GM19397 (cell line): Measurements from ENCODE around the gene PARN.
A peak's percentile ranks its signal among the peaks of the same experiment; 100 is the strongest.
"Not testable (repeated sequence)": the region's sequence is repeated elsewhere in the genome, so short reads cannot be mapped to it uniquely, and the experiment has no call there.

Source experiments
- ATAC-seq: cut with Tn5 transposase; IDR thresholded peaks from one replicate; pipeline ENCODE4 v1.9.1; 2021; ENCODE audit warnings: mild to moderate bottlenecking, moderate library complexity; ENCODE audit not compliant: unreplicated experiment

The PARN gene

DNA sequence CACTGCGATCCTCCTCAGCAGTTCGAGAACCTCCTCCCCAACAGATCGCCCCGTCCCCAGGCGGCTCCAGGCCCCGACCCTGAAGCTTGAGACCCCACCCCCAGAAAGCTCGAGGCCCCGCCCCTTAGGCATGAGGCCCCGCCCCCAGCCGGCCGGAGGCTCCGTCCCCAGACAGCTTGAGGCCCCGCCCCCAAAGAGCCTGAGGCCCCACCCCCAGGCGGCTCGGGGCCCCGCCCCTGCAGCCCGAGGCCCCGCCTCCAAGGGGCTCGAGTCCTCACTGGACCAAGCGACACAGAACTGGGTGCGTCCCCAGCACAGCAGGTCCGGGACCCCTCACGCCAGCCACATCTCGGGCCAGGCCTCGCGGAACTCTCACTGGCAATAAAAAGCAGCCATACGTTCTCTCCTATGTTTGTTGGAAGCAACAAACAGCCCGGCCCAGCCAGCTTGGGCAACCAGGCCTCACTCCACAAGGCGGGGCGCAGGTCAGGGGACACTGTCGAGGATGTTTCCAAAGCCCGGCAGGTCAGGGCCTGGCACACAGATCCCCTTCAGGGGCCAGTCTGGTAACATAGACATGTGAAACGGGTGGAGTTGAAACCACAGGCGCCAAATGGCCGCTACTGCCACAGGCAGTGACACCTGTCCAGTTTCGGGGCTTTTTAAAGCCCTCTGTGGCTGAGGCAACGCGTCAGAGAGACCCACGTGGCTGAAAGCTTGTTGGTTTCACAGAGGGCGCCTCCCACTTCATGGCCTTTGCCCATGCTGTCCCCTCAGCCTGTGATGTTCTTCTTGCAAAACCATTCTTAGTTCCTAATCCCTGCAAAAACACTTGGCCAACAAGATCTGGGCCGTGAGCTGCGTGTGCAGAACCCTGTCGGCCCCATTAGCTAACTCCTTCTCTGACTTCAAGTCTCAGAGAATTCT, 224.2 kb downstream of the PARN start:
- peak; percentile 84 for ATAC-seq

DNA sequence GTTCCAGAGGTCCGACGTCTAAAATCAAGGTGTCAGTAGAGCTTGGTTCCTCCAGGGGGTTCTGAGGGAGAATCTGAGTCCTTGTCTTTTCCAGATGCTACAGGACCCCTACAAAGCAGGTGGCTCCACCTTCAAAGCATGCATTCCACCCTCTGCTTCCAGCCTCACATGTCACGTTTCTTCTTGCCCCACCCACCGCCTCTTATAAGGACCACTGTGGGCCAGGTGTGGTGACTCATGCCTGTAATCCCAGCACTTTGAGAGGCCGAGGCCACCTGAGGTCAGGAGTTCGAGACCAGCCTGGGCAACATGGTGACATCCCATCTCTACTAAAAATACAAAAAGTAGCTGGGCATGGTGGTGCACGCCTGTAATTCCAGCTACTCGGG, 227.1 kb downstream of the PARN start:
- ATAC-seq = not testable (repeated sequence)

DNA sequence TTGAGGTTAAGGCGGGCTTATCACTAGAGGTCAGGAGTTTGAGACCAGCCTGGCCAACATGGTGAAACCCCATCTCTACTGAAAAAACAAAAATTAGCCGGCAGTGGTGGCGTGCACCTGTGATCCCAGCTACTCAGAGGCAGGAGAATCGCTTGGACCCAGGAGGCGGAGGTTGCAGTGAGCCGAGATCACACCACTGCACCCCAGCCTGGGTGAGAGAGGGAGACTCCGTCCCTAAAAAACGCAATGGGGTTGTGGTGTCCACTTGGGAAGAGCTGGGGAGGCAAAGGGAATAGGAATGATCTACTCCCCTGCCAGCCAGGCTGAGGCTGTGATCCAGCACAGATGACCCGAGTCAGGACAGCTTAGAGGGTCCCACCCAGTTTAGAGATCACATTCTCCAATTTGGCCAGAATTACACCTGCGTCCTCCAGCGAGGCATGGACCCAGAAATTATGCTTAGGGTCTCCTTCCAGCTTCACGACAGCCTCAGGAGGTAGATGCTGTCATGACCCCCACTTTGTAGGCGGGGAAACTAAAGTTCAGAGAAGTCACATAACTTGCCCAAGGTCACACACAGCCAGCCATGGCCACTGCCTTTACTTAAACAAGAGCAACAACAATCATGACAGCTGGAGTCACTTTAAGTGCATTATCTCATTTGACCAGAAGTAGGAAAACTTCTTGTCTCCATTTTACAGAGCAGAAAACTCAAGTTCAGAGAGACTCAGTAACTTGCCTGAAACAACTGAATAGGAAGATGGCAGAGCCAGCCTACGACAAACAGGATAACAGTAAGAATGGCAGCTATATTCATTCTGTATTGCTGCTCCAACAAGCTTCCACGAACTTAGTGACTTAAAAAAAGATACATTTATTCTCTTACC, 227.7 kb downstream of the PARN start:
- not testable (repeated sequence) for ATAC-seq

DNA sequence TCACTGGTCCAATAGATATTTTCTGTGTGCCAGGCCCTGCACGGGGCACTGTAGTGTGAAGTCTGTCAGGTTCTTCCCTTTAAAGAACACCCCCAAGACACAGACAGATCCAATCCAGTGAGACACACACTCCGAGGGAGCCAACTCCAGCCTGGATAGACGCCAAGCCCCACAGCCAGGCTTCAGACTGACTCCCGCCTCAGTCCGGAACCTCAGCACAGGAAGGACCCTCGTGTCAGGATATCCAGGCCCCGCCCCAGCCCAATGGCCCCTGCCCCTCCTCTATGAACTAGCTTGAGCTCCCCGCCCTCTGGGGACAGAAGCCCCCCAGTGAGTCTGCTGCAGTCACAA, 228.4 kb downstream of the PARN start:
- not testable (repeated sequence) for ATAC-seq

DNA sequence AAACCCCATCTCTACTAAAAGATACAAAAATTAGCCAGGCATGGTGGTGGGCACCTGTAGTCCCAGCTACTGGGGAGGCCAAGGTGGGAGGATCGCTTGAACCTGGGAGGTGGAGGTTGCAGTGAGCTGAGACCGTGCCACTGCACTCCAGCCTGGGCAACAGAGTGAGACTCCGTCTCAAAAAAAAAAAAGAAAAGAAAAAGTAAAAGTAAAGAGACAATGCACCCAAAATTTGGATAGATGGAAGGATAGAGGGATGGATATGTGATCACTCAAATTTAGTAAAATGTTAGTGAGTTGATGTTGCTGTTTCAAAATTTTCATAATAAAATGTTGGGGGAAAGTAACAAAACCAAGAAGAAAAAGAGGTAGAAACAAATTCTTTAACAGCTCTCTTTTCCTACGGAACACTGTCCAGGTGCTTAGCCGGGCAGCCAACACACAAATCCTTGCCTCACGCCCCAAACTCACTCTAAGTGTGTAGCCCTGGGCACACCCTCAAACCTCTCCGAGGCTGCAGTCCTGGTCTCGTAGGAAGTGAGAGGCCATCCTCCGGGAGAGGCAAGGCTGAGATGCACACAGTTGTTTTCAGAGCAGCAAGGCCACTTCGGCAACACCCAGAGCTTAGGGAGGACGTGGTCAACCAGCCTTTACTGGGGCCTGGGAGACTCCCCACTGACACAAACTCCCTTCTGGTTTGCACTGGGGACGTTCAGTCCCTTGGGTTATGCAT, 228.9 kb downstream of the PARN start:
- ATAC-seq = not testable (repeated sequence)

DNA sequence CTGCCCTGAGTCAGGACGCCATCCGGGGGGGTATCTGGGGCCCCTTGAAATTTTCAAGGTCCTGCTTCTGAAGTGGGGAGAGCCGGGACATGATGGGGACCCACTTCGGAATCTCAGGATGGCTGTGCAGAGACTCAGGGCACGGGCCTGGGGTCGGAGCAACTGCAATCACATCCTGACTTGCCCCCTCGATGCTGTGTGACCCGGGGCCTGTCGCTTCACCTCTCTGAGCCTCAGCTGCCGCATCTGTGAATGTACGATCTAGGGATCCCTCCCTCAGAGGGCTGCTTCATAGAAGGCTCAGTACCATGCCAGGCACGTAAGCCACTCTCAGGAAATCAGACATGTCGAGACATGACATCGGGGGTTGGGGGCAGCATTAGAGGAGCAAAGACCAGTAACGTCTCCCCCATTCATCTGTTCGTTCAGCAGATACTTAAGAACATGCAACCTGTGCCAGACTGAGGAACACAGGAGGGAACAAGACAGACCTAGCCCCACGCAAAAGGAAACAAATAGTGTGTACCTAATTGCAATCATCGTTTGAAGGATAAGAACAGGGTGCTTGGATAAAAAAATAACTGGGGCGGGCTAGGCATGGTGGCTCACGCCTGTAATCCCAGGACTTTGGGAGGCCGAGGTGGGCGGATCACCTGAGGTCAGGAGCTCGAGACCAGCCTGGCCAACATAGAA, 229.6 kb downstream of the PARN start:
- ATAC-seq = no peak

DNA sequence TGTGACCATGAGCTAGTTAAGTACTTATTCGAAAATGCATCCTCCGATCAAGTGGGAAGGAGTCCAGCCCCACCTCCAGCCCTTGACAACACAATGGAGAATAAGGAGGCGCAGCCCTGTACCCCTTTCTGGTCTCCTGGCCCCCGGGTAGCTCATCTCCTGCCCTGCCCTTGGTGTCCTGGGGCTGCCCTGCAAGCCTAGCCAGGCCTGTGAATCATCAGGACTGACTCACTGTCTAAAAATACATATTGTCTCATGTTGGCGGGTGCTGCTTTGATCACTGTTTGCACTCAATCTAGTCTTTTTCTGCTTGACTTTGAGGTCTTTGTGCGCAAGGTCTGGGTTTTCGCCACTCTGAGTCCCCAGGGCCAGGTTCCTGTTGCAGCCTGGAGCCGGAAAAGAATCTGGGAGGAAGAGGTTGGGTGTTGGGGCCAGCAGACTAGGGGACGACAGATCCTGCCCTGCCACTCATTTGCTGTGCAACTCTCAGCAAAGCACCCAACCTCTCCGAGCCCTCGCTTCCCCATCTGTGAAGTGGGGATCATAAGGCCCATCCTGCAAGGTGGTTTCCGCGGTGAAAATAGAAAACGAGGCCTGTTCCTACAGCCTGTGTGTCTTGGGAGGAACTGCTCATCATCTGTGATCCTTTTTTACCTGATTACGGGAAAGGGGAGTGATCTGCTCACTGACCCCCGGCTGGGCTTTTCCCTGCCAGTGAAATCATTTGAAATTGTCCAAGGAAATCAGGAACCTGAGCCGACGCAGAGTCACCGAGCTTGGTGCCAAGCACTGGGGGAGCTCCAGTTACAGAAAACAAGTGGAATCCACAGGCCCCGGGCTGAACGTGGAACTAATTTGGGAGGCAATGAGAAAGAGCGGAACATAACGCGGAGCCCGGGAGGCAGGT, 230.4 kb downstream of the PARN start:
- ATAC-seq = no peak

DNA sequence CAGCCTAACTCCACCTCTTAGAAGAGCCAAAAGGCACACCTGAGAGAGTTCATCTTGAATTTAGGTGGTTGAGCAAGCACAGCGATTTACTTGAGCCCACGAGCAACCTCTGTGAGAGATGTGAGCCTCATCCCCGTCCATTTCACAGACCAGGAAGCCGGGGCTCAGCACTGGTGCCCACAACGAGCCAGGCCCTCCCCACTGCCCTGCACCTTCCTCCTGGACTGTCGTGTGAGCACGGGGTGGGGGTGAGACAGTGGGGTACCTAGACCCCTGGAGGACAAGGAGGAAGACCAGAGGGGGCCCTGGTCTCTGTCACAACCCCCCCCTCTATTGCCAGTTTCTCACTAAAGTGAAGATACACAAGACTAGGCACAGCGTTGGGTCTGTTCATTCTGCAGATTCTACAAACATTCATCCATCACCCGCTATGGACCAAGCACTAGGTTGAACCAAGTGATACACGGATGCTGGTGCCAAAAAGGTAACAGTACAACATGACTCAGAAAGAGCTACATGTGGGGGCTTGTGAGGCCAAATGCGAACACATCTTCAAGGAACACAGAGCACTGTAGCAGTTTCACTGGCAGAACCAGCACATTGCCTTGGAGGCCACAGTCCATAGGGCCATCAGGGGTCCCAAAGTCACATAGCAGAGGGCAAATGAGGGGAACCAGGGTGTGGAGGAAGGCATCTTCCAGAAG, 231.9 kb downstream of the PARN start:
- no peak for ATAC-seq

DNA sequence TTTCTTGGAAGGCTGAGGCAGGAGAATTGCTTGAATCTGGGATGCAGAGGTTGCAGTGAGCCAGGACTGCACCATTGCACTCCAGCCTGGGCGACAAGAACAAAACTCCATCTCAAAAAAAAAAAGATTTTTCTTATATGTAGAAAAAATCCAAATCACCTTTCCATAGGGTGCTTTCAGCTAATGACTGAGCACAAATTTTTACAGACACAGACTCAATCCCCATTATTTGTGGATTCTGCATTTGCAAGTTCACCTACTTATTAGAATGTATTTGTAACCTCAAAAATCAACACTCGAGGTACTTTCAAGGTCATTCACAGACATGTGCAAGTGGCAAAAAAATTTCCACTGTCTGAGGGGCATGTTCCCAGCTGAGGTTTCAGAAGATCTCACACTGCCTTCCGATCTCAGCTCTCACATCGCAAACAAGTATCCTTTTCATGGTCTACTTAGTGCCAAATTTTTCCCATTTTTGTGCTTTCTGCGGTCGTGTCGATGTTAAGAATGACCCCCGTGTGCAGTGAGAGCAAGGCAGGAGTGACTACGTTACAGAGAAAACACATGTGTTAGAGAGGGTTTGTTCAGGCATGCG, 234.3 kb downstream of the PARN start:
- ATAC-seq = not testable (repeated sequence)

DNA sequence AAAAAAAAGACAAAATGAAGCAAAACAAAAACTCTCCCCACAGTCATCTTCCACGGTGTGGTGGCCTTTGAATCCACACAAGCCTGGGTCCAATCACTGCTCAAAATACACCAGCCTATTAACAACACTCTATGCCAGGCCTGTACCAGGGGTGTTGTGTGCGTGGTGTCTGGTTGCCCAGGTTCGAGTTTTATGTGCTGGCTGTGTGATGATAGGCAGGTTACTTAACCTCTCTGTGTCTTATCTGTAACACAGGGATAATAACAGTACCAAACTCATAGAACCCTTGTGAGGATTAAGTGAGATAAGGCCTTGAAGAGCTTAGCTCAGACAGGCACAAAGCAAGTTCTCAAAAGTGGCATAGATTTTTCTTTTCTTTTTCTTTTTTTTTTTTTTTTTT, 235.2 kb downstream of the PARN start:
- no peak for ATAC-seq

DNA sequence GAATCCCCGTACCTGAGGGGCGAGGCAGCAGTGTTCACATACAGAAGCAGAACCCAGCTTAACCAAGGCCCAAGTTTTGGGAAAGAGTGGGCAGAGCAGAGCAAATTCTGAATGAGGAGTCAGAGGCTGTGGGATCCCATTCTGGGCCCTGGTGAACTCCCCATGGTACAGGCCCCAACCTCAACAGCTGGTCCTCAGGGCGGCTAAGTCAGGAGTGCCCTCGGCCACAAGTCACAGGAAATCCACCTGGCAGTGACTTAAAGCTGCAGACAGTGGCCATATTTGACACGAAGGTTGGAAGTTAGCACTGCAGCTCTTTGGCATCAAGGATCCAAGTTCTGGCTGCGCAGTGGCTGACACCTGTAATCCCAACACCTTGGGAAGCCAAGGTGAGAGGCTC, 237.1 kb downstream of the PARN start:
- ATAC-seq = no peak

DNA sequence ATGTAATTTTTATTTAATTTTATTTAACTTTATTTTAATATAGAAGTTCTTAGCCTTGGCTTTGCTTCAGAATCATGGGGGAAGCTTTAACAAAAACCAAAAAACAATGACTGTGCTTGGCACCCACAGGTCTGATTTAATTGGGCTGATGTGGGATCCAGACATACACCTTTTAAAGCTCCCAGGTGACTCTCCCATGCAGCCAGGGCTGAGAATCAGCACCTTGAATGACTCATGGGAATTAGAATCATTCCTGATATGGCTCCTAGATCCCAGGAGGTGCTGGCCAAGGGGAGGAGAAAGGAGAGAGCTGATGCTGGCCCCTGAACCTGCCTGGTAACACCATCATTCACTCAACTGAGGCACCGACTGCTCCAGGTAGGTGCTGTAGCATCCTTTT, 240.7 kb downstream of the PARN start:
- no peak for ATAC-seq

DNA sequence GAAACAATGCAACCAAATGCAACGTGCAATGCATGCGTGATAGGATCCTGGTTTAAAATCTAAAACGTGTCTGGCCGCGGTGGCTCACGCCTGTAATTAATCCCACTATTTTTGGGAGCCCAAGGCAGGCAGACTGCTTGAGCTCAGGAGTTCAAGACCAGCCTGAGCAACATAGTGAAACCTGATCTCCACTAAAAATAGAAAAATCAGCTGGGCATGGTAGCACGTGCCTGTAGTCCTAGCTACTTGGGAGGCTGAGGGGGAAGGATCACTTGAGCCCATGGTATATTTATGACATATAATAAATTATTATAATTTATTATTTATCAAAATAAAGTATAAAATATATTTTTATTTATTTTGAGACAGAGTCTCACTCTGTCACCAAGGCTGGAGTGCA, 241.8 kb downstream of the PARN start:
- ATAC-seq = no peak

DNA sequence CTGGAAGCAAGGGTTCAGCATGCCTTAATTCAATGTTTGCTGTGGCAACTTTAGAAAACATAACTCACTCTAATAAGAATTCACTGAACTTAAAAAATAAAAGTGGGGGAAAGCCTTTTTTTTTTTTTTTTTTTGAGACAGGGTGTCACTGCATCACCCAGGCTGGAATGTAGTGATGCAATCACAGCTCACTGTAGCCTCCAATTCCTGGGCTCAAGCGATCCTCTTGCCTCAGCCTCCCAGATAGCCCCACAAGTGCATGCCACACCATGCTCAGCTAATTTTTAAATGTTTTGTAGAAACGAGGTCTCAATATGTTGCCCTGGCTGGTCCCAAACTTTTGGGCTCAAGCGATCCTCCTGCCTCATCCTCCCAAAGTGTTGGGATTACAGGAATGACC, 243.9 kb downstream of the PARN start:
- ATAC-seq = no peak
